HG02678 (cell line): Measurements from ENCODE around the gene PROK2.

Source experiments
- ATAC-seq: cut with Tn5 transposase; IDR thresholded peaks from one replicate; pipeline ENCODE4 v1.9.1; 2021; ENCODE audit warnings: mild to moderate bottlenecking, moderate library complexity; ENCODE audit not compliant: unreplicated experiment

Gene PROK2

GRCh38 chr3:71787851-71788405, 3.0 kb upstream of the PROK2 start:
- no peak for ATAC-seq

DNA sequence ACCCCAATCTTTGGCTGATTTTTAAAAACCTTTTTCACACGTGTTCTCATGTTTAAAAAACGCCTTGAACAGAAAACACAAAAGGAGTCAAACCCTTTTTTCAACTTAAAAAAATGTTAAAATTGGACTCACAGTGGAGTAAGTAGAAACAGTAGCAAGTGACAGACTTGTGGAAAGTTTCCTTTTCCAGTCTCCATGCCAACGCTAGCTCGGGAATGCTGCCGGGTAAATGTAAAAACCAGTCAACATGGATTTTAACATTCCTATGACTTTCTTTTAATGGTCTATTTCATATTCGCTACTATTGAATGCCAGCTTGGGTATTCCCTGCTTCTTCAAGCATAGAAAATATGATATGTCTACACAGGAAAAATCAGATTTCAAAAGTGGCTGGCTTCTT, 1.6 kb upstream of the PROK2 start:
- ATAC-seq, result no peak

- no peak for ATAC-seq
Observed at GRCh38 chr3:71786217-71786549, 1.2 kb upstream of the PROK2 start.

DNA sequence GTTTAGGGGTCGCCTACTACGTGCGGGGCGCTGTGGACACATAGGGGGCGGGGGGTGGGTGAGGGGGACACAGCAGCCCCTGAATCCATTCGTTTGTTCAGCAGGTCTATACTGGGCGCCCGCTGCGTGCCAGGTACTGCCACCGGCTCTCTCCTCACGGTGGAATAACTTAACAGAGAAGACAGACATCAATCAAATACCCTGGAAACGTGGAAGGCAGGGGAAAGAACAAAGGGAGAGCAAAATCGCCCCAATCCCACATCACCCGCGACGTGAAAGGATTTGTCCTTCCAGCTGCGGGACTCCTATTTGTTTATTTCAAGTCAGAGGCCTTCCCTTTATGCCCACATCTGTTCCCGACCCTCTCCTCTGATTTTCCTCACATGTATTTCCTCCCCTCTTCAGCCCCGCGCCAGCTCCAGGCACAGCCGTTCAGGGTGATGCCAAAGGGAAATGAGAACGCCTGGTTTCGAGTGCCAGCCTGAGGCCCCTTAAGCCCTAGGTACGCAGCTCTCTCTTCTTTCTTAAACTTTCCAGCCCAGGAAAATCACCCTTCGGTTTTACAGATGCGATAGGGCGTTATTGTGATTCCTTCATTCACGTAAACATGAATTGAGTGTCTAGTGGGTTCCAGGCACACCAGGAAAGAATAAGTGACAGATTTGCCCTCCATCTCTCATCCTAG, 726 bp upstream of the PROK2 start:
- ATAC-seq, result no peak

GRCh38 chr3:71784201-71784913, 591 bp downstream of the PROK2 start:
- no peak for ATAC-seq

DNA sequence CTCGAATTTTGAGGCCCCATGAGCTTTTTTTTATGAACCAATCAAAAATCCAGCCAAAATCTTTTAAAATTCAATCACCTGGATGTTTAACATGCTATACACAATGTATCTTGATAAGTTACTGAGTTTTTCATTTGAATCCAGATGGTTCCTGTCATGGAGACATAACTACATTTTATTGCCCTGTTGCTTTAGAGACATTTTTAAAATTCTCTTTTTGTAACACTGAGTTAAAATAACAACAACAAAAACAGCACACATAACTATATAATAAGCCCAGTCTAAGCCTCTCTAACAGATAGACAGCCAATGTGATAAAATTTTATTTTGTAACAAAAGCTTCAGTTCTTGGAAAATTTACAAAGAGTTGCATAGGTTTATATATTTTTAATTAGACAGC, 1.8 kb downstream of the PROK2 start:
- ATAC-seq, result no peak

- ATAC-seq, result no peak
Observed at GRCh38 chr3:71780430-71780829, 4.5 kb downstream of the PROK2 start.

DNA sequence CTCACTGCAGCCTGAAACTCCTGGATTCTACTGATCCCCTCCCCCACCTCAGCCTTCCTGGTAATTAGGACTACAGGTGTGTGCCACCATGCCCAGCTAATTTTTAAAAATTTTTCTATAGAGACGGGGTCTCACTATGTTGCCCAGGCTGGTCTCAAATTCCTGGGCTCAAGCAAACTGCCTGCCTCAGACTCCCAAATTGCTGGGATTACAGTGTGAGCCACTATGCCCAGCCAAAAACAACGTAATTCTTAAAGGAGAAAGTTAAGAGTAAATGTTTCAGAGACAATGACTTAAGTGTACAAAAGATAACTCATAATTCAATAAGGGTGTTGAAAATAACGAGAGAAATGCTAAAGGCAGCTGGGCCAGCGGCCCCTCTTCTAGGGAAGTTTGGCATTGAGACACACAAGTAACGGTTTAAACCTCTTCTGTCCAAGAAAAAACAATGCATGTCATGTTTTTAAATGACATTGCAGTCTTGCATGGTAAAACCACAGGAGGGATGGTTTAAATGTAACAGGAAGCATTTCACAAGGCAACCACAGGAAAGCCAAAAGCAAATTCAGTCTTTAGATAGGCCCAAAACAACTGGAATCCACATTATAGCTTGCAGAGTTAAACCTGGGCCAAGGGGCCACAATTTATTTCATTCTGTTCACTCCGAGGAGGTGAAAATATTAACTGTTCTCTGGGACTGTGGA, 5.1 kb downstream of the PROK2 start:
- no peak for ATAC-seq

DNA sequence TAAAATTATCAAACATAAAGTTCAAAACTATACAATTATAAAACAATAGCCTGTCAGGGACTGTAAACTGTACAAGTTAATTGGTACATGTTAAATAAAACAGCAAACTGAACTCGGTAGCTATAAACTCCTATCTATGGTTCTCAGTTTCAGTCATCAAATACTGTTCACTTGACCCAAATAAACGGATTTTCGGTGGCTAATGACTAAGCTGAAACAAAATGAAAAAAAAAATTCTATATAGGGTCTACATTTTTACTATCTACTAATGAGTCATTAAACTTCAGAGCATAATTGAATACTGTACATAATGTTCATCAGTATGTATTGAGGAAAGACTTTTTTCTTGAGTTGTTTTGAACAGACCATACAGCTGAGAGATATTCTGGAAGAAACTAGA, 6.6 kb downstream of the PROK2 start:
- ATAC-seq, result no peak

- no peak for ATAC-seq
Observed at GRCh38 chr3:71776538-71776937, 8.4 kb downstream of the PROK2 start.

DNA sequence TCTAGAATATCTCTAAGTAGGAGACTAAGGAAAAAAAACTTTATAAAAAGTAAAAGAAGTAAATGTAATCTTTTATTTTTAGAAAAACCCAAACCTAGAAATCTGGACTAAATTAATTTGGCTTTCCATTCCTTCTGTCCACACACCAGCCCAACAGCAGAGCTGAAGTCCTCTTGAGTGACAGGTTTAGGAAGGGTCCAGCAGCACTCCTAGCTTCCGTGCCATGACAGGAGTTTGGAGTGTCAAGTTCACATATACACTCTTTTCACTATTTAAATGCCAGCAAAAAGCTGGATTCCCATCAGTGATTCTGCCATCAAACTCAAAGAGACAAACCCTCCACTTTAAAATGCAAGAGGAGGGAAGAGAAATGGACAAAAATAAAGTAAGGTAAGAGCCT, 13.1 kb downstream of the PROK2 start:
- ATAC-seq, result no peak

- no peak for ATAC-seq
Observed at GRCh38 chr3:71771126-71771525, 13.8 kb downstream of the PROK2 start.

- ATAC-seq, result no peak
Observed at GRCh38 chr3:71763426-71763825, 21.5 kb downstream of the PROK2 start.

DNA sequence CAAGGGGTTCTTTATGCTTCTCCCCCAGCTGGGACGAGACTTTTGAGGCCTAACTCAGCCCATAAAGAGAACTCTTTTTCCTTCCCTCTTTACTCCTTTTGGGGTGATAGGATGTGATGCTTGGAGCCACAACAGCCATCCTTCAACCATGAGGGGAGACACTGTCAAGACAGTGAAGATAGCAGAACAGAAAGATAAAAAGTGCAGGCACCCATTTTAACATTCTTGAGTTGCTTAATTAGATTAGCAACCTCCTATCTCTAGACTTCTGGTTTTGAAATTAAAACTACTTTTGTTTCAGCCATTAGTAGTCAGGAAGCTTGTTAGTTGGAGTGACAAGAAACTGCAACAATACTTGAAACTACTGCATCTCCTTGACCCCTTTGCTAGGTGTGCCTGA, 24.8 kb downstream of the PROK2 start:
- no peak for ATAC-seq

DNA sequence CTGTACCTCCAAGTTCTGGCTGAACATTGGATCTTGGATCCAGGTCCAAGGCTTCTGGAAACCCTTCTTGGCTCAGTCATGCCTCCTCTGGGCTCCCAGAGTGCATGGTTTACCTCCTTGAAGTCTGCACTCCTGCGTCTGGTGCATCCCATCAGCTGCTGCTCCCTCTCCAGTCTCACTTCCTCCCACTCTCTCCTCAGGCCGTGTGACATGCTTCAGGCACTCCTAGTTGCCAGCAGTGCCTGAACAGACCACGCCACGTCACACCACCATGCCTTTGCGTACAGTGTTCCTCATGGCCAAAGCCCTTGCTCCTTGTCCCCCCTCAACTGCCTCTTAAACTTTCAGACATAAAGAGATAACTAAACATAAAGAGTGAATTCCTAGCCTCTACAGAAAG, 25.5 kb downstream of the PROK2 start:
- no peak for ATAC-seq

DNA sequence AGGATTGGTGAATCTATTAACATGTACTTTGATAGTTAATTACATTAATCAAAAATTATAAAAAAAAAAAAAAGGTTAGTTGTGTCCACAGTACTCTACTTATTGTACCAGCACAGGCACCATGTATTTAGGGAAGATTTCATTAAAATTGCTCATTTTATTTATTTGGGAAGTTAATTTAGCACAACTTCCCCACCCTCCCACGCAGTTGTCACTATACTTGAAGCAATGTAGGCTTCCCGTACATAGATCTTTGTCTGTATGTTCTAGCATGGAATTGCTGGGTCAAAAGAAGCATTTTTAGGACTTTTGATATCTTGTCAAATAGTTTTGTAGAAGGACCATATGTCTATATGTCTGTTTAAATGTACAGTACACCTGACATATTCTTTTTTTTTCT, 26.9 kb downstream of the PROK2 start:
- no peak for ATAC-seq

DNA sequence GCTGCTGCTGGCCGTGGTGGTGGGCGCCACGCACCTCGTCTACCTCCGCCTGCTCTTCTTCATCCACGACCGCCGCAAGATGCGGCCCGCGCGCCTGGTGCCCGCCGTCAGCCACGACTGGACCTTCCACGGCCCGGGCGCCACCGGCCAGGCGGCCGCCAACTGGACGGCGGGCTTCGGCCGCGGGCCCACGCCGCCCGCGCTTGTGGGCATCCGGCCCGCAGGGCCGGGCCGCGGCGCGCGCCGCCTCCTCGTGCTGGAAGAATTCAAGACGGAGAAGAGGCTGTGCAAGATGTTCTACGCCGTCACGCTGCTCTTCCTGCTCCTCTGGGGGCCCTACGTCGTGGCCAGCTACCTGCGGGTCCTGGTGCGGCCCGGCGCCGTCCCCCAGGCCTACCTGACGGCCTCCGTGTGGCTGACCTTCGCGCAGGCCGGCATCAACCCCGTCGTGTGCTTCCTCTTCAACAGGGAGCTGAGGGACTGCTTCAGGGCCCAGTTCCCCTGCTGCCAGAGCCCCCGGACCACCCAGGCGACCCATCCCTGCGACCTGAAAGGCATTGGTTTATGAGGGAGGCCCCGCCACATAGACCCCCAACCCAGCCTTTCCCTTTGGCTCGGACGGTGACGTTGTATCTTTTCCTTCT, 30.2 kb downstream of the PROK2 start:
- ATAC-seq, result no peak

DNA sequence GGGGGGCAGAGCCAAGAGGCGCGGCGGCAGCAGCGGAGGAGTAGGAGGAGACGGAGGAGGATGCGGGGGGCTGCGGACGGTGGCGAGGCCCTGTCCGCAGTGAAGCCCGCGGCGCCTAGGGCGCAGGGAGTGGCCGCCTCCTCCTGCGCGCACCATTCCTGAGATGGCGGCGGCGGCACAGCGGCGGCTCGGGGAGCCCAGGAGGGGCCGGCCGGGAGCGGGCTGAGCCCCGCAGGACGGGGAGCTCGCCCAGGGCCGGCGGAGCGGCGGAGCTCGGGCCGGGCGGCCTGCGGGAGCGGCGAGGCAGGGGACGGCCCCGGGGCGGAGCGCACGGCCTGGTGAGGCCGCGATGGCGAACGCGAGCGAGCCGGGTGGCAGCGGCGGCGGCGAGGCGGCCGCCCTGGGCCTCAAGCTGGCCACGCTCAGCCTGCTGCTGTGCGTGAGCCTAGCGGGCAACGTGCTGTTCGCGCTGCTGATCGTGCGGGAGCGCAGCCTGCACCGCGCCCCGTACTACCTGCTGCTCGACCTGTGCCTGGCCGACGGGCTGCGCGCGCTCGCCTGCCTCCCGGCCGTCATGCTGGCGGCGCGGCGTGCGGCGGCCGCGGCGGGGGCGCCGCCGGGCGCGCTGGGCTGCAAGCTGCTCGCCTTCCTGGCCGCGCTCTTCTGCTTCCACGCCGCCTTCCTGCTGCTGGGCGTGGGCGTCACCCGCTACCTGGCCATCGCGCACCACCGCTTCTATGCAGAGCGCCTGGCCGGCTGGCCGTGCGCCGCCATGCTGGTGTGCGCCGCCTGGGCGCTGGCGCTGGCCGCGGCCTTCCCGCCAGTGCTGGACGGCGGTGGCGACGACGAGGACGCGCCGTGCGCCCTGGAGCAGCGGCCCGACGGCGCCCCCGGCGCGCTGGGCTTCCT, 31.0 kb downstream of the PROK2 start, which contains the start of gene GPR27:
GPR27 (plus strand) TSS at position 155 of the 909 bp plus-strand sequence; CDS start at position 350, 195 bp downstream.
- no peak for ATAC-seq

DNA sequence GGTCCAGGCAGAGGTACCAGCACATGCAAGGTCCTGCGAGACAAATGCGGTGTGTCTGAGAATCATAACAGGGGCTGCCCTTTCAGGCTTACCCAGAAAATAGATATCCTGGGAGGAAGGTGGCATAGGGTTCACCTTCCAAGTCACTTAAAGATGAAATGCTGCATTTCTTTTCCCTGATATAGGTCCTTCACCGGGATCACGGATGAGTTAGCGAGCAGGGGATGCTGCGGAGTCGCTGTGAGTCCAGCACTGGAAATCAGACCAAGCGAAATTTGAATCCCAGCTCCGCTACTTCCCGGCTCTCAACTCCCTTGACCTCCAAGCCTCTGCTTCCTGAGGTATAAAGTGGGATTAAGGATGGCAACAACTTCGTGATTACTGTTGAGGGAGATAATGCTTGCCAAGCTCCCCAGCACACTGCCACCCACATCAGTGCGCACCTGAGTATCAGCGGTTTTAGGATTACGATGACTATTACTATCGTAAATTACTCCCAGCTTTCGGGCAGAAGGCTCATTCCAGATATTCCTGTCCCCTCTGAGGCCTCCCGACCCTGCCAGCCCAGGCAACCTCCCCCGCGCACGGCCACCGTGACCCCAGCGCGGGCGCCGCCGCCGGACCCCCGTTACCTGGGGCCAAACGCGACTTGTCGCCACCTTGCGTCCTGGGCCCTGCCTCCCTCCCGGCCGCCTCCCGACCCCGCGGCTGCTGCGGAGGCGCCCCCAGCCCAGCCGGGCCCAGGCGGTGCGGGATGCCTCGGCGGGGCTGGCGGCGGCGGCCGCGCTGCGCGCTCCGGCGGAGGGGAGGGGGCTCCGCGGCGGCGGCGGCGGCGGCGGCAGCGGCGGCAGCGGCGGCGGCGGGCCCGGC, 31.9 kb downstream of the PROK2 start:
- no peak for ATAC-seq
